ENCODE measurements around the gene ZNF431. TPM values are rescaled to one million over a fixed set of nuclear protein-coding genes. Genes with fewer than 3 reads are reported as not detected.

Gene ZNF431
- total RNA-seq, 4 donors from 2014 or later = 4.1 to 9.1 (median 4.8) TPM

DNA sequence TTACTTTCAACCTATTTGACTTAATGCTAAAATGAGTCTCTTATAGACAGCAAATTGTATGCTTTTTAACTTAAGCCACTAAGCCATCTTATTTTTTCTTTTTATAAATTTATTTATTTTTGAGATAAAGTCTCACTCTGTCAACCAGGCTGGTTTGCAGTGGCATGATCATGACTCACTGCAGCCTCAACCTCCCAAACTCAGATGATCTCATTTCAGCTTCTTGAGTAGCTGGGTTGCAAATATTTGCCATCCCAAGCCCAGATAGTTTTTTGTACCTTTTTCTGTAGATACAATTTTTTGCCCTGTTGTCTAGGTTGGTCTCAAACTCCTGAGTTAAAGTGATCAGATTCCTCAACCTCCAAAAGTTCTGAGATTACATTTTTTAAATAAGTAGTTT, 32.7 kb upstream of the ZNF431 start:
- no peak overlapping the region for H3K27ac ChIP-seq (replicated peaks in 1 of 4)
- H3K9me3 ChIP-seq = peaks cover 0 to 6% (median 3%) of the 10 kb centered on the region in 4 donors
- intact Hi-C loops (cut with DNase I) = no loop called here
- no peaks in the 10 kb centered on the region for H3K4me1 ChIP-seq
- H3K27me3 ChIP-seq = no peaks in the 10 kb centered on the region
- DNase-seq (ENCODE audit: extremely low spot score) = no peak
- H3K4me3 ChIP-seq = no peak overlapping the region
- TF ChIP-seq POLR2A (IDR thresholded peaks at IDR 0.05; ENCODE audit: low read depth) (no peak), EP300 (IDR thresholded peaks at IDR 0.05) (no peak), POLR2AphosphoS5 (IDR thresholded peaks at IDR 0.05) (no peak)
- TF ChIP-seq, protein P1, sequence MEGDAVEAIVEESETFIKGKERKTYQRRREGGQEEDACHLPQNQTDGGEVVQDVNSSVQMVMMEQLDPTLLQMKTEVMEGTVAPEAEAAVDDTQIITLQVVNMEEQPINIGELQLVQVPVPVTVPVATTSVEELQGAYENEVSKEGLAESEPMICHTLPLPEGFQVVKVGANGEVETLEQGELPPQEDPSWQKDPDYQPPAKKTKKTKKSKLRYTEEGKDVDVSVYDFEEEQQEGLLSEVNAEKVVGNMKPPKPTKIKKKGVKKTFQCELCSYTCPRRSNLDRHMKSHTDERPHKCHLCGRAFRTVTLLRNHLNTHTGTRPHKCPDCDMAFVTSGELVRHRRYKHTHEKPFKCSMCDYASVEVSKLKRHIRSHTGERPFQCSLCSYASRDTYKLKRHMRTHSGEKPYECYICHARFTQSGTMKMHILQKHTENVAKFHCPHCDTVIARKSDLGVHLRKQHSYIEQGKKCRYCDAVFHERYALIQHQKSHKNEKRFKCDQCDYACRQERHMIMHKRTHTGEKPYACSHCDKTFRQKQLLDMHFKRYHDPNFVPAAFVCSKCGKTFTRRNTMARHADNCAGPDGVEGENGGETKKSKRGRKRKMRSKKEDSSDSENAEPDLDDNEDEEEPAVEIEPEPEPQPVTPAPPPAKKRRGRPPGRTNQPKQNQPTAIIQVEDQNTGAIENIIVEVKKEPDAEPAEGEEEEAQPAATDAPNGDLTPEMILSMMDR (IDR thresholded peaks at IDR 0.05) = no peak
- peaks cover 0 to 9% (median 0%) of the 10 kb centered on the region in 4 donors for H3K36me3 ChIP-seq

DNA sequence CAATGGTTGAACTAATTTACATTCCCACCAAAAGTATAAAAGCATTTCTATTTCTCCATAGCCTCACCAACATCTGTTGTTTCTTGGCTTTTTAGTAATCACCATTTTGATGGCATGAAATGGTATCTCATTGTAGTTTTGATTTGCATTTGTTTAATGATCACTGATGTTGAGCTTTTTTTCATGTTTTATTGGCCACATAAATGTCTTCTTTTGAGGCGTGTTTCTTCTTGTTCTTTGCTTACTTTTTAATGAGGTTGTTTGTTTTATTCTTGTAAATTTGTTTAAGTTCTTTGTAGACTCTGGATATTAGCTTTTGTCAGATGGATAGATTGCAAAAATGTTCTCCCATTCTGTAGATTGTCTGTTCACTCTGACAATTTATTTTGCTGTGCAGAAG, 31.7 kb upstream of the ZNF431 start:
- intact Hi-C loops (cut with DNase I) = no loop called here
- DNase-seq (ENCODE audit: extremely low spot score) = no peak
- H3K9me3 ChIP-seq = peaks cover 0 to 12% (median 4%) of the 10 kb centered on the region in 4 donors
- H3K4me3 ChIP-seq = no peak overlapping the region
- H3K36me3 ChIP-seq = peaks cover 0 to 9% (median 0%) of the 10 kb centered on the region in 4 donors
- H3K4me1 ChIP-seq = no peaks in the 10 kb centered on the region
- TF ChIP-seq, protein P1 (IDR thresholded peaks at IDR 0.05) = no peak
- no peak for TF ChIP-seq EP300 (IDR thresholded peaks at IDR 0.05)
- no peak for TF ChIP-seq POLR2AphosphoS5 (IDR thresholded peaks at IDR 0.05)
- no peak for TF ChIP-seq POLR2A (IDR thresholded peaks at IDR 0.05; ENCODE audit: low read depth)
- whole genome bisulfite sequencing = 96% methylated on average over 1 of the region's 1 CpG
- no peak overlapping the region for H3K27ac ChIP-seq (replicated peaks in 1 of 4)
- no peaks in the 10 kb centered on the region for H3K27me3 ChIP-seq

DNA sequence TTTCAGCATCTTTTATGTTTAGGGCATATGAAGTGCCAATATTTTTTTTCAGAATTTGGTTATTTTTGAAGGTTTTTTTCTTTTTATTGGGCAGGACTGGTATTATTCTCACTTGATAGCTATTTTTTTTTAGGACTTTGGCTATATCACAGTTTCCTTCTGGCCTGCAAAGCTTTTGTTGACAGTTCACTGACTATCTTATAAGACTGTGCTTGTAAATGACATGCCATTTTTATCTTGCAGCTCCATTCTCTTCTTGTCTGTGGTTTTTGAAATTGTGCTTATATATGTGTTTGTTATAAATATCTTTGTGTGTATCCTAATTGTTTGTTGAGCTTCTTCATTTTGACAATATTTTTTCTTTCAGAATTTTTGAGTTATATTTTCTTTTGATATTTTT, 26.4 kb upstream of the ZNF431 start:
- peaks cover 10 to 19% (median 12%) of the 10 kb centered on the region in 4 donors for H3K36me3 ChIP-seq
- H3K27me3 ChIP-seq = no peaks in the 10 kb centered on the region
- no peak overlapping the region for H3K27ac ChIP-seq (replicated peaks in 1 of 4)
- TF ChIP-seq, protein P1 (IDR thresholded peaks at IDR 0.05) = no peak
- TF ChIP-seq EP300 (IDR thresholded peaks at IDR 0.05) (no peak), POLR2A (IDR thresholded peaks at IDR 0.05; ENCODE audit: low read depth) (no peak), POLR2AphosphoS5 (IDR thresholded peaks at IDR 0.05) (no peak)
- intact Hi-C loops (cut with DNase I) = no loop called here
- peaks cover 0 to 12% (median 4%) of the 10 kb centered on the region in 4 donors for H3K9me3 ChIP-seq
- no peak for DNase-seq (ENCODE audit: extremely low spot score)
- H3K4me3 ChIP-seq = no peak overlapping the region
- no peaks in the 10 kb centered on the region for H3K4me1 ChIP-seq

DNA sequence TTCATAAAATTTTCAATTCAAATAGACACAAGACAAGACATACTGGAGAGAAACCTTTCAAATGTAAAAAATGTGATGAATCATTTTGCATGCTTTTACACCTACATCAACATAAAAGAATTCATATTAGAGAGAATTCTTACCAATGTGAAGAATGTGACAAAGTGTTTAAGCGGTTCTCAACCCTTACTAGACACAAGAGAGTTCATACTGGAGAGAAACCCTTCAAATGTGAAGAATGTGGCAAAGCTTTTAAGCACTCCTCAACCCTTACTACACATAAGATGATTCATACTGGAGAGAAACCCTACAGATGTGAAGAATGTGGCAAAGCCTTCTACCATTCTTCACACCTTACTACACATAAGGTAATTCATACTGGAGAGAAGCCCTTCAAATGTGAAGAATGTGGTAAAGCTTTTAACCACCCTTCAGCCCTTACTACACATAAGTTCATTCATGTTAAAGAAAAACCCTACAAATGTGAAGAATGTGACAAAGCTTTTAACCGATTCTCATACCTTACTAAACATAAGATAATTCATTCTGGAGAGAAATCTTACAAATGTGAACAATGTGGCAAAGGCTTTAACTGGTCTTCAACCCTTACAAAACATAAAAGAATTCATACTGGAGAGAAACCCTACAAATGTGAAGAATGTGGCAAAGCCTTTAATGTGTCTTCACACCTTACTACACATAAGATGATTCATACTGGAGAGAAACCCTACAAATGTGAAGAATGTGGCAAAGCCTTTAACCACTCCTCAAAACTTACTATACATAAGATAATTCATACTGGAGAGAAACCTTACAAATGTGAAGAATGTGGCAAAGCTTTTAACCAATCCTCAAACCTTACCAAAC, 24.6 kb upstream of the ZNF431 start:
- WGBS = 100% methylated on average over 2 of the region's 2 CpGs
- TF ChIP-seq POLR2A (IDR thresholded peaks at IDR 0.05; ENCODE audit: low read depth) (no peak), EP300 (IDR thresholded peaks at IDR 0.05) (no peak), POLR2AphosphoS5 (IDR thresholded peaks at IDR 0.05) (no peak)
- Histone ChIP-seq H3K4me1 (no peaks in the 10 kb centered on the region), H3K27me3 (no peaks in the 10 kb centered on the region), H3K36me3 (peaks cover 10 to 19% (median 12%) of the 10 kb centered on the region in 4 donors), H3K4me3 (no peak overlapping the region), H3K27ac (replicated peaks in 1 of 4) (no peak overlapping the region), H3K9me3 (peaks cover 0 to 12% (median 4%) of the 10 kb centered on the region in 4 donors)
- DNase-seq (ENCODE audit: extremely low spot score) = no peak
- intact Hi-C loops (cut with DNase I) = no loop called here

DNA sequence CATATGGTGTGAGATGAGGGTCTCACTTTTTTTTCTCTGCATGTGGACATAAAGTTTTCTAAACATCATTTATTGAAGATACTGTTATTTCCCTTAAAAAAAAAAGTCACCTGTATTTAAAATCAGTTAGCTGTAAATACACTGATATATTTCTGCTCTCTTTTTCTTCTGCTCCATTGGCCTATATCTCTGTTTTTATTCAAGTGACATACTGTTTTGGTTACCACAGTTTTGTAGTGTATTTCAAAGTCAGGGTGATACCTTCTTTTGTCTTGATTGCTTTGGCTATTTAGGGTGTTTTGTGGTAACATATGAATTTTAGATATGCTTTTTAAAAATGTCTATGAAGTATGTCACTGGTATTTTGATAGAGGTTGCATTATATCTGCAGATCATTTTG, 15.8 kb upstream of the ZNF431 start:
- no peaks in the 10 kb centered on the region for H3K4me1 ChIP-seq
- no peak for DNase-seq (ENCODE audit: extremely low spot score)
- no peaks in the 10 kb centered on the region for H3K27me3 ChIP-seq
- no peaks in the 10 kb centered on the region for H3K9me3 ChIP-seq
- H3K36me3 ChIP-seq = no peaks in the 10 kb centered on the region
- TF ChIP-seq, protein P1 (IDR thresholded peaks at IDR 0.05) = no peak
- TF ChIP-seq EP300 (IDR thresholded peaks at IDR 0.05) = no peak
- TF ChIP-seq POLR2A (IDR thresholded peaks at IDR 0.05; ENCODE audit: low read depth) = no peak
- no peak for TF ChIP-seq POLR2AphosphoS5 (IDR thresholded peaks at IDR 0.05)
- intact Hi-C loops (cut with DNase I) = no loop called here
- no peak overlapping the region for H3K27ac ChIP-seq (replicated peaks in 1 of 4)
- no peak overlapping the region for H3K4me3 ChIP-seq
